PC-9 (cell line): ENCODE data around the gene MAGIX. TPM values are rescaled to one million over a fixed set of nuclear protein-coding genes. Genes with fewer than 3 reads are reported as not detected.

Experiments used
- BruUV-seq: library from RNA; stranded (reverse); fragments of 400-500 nt; replicated peaks from 2 replicates; lab custom pipeline; 2021; lab: Mats Ljungman, UMichigan
- CTCF ChIA-PET: fragments of 300-600 bp; sonication (Branson Sonifier 250); formaldehyde crosslinking; loops from one replicate; lab custom pipeline; 2022; ENCODE audit warnings: antibody characterized with exemption; lab: Charles Lee
- POLR2A ChIA-PET: fragments of 300-600 bp; sonication (Branson Sonifier 250); formaldehyde crosslinking; loops from one replicate; lab custom pipeline; 2022; ENCODE audit warnings: antibody characterized with exemption; ENCODE audit not compliant: unreplicated experiment; lab: Charles Lee
- DNase-seq, 2 experiments: peaks; one replicate each; pipeline versions ENCODE4 v3.0.0 to v3.0.0-alpha.2; 2015 to 2022; ENCODE audit warnings: mixed read lengths in 1 of 2
- H2AFZ ChIP-seq: fragments of 200-600 bp; sonication (generic); 2 replicates; pipeline ENCODE4 v1.8.1; 2017; ENCODE audit warnings: antibody characterized with exemption
- H3F3A ChIP-seq: fragments of 200-600 bp; sonication (generic); 2 replicates; pipeline ENCODE4 v1.8.1; 2017; ENCODE audit warnings: antibody characterized with exemption, mild to moderate bottlenecking, low read depth; ENCODE audit not compliant: insufficient read depth
- H3K27ac ChIP-seq: fragments of 200-600 bp; sonication (generic); 2 replicates; pipeline ENCODE4 v1.6.1; 2016; ENCODE audit warnings: mixed run types
- H3K27me3 ChIP-seq: fragments of 200-600 bp; sonication (generic); 2 replicates; pipeline ENCODE4 v1.6.1; 2016; ENCODE audit warnings: low read depth, mixed run types; ENCODE audit not compliant: insufficient read depth
- H3K36me3 ChIP-seq: fragments of 200-600 bp; sonication (generic); 2 replicates; pipeline ENCODE4 v1.6.1; 2016; ENCODE audit warnings: low read depth, mixed run types
- H3K4me1 ChIP-seq: fragments of 200-600 bp; sonication (generic); replicated peaks from 2 replicates; pipeline ENCODE4 v1.6.1; 2016; ENCODE audit warnings: mixed run types; ENCODE audit not compliant: insufficient read depth
- H3K4me2 ChIP-seq: fragments of 200-600 bp; sonication (generic); 2 replicates; pipeline ENCODE4 v1.6.1; 2017; ENCODE audit warnings: mixed run types
- H3K4me3 ChIP-seq: fragments of 200-600 bp; sonication (generic); 2 replicates; pipeline ENCODE4 v1.6.1; 2016; ENCODE audit warnings: mixed run types
- H3K79me2 ChIP-seq: fragments of 200-600 bp; sonication (generic); 2 replicates; pipeline ENCODE4 v1.6.1; 2017; ENCODE audit warnings: low read depth, mixed run types
- H3K9me2 ChIP-seq: fragments of 200-600 bp; sonication (generic); 2 replicates; pipeline ENCODE4 v1.8.1; 2017; ENCODE audit warnings: mild to moderate bottlenecking; ENCODE audit not compliant: insufficient read depth
- H3K9me3 ChIP-seq: fragments of 200-600 bp; sonication (generic); 2 replicates; pipeline ENCODE4 v1.8.1; 2016; ENCODE audit warnings: low read depth; ENCODE audit not compliant: insufficient read depth
- H4K20me1 ChIP-seq: fragments of 200-600 bp; sonication (generic); 2 replicates; pipeline ENCODE4 v1.8.1; 2017; ENCODE audit not compliant: insufficient read depth
- CTCF ChIP-seq: fragments of 200-600 bp; sonication (generic); conservative IDR thresholded peaks from 2 replicates; pipeline ENCODE4 v1.6.1; 2017; ENCODE audit warnings: mixed run types, antibody characterized with exemption, mild to moderate bottlenecking, moderate library complexity
- EZH2 ChIP-seq: fragments of 200-600 bp; sonication (generic); IDR thresholded peaks from 2 replicates; pipeline ENCODE4 v1.8.0; 2017; ENCODE audit warnings: antibody characterized with exemption, low read depth
- intact Hi-C: fragments of 100-400 bp; cut with micrococcal nuclease; formaldehyde crosslinking; loops from one replicate; pipeline ENCODE4 v1.10.0; 2022; ENCODE audit not compliant: unreplicated experiment
- total RNA-seq: library from RNA; stranded (reverse); gene quantifications from 2 replicates; pipeline ENCODE4 v1.2.3, GENCODE V29; 2021

Gene MAGIX
- total RNA-seq, 1 experiment from 2014 or later = 1.8 TPM

- POLR2A ChIA-PET = interaction anchor here (0.7 kb wide), 1 partner anchor 28 kb away, joined by 7 read pairs; no protein-coding TSS in a partner anchor
- intact Hi-C loops = no loop called here
Measured at GRCh38 chrX:49197543-49198087, 35.1 kb downstream of the MAGIX start.

GRCh38 chrX:49198540-49199314, 36.2 kb downstream of the MAGIX start:
- no peaks in the 10 kb centered on the region for H3F3A ChIP-seq
- ChIA-PET CTCF (no interaction called here), POLR2A (no interaction called here)
- no TSS peak for BruUV-seq
- DNase-seq = no peak
- H3K9me2 ChIP-seq = no peaks in the 10 kb centered on the region
- H3K27ac ChIP-seq = no peak overlapping the region
- no peak overlapping the region for H3K4me3 ChIP-seq
- no peaks in the 10 kb centered on the region for H3K79me2 ChIP-seq
- TF ChIP-seq CTCF (no peak), EZH2 (no peak)
- H3K9me3 ChIP-seq = no peaks in the 10 kb centered on the region
- intact Hi-C loops = no loop called here
- H3K36me3 ChIP-seq = no peaks in the 10 kb centered on the region
- no peaks in the 10 kb centered on the region for H4K20me1 ChIP-seq
- H3K27me3 ChIP-seq = no peaks in the 10 kb centered on the region
- H3K4me2 ChIP-seq = no peak overlapping the region
- no peaks in the 10 kb centered on the region for H3K4me1 ChIP-seq
- H2AFZ ChIP-seq = no peak overlapping the region

More at GRCh38 chrX:49197543-49198087, 35.1 kb downstream of the MAGIX start:
- no peak overlapping the region for H2AFZ ChIP-seq
- no peaks in the 10 kb centered on the region for H4K20me1 ChIP-seq
- H3K9me3 ChIP-seq = no peaks in the 10 kb centered on the region
- no peaks in the 10 kb centered on the region for H3K36me3 ChIP-seq
- no peaks in the 10 kb centered on the region for H3K79me2 ChIP-seq
- TF ChIP-seq CTCF (no peak), EZH2 (no peak)
- H3K9me2 ChIP-seq = no peaks in the 10 kb centered on the region
- no peak overlapping the region for H3K4me3 ChIP-seq
- no TSS peak for BruUV-seq
- CTCF ChIA-PET = no interaction called here
- no peak overlapping the region for H3K4me2 ChIP-seq
- H3K4me1 ChIP-seq = no peaks in the 10 kb centered on the region
- H3F3A ChIP-seq = no peaks in the 10 kb centered on the region
- no peak overlapping the region for H3K27ac ChIP-seq
- no peak for DNase-seq
- H3K27me3 ChIP-seq = no peaks in the 10 kb centered on the region

- Histone ChIP-seq H3K27ac (no peak overlapping the region), H3K9me3 (no peaks in the 10 kb centered on the region), H3K36me3 (no peaks in the 10 kb centered on the region), H3K4me3 (no peak overlapping the region), H3K27me3 (no peaks in the 10 kb centered on the region), H2AFZ (no peak overlapping the region), H3K9me2 (no peaks in the 10 kb centered on the region), H3K4me2 (no peak overlapping the region), H3K4me1 (no peaks in the 10 kb centered on the region), H3F3A (no peaks in the 10 kb centered on the region), H3K79me2 (no peaks in the 10 kb centered on the region), H4K20me1 (no peaks in the 10 kb centered on the region)
- intact Hi-C loops = no loop called here
- no peak for DNase-seq
- no peak for TF ChIP-seq CTCF
- no peak for TF ChIP-seq EZH2
- POLR2A ChIA-PET = no interaction called here
- CTCF ChIA-PET = no interaction called here
- BruUV-seq = no TSS peak
Measured at GRCh38 chrX:49199315-49199595, 36.7 kb downstream of the MAGIX start.
